ENCODE measurements around the gene PCDH9. TPM values are rescaled to one million over a fixed set of nuclear protein-coding genes. Genes with fewer than 3 reads are reported as not detected.

PCDH9 gene
- total RNA-seq, 4 donors from 2014 or later, result 0.64 to 1.1 (median 0.82) TPM

DNA sequence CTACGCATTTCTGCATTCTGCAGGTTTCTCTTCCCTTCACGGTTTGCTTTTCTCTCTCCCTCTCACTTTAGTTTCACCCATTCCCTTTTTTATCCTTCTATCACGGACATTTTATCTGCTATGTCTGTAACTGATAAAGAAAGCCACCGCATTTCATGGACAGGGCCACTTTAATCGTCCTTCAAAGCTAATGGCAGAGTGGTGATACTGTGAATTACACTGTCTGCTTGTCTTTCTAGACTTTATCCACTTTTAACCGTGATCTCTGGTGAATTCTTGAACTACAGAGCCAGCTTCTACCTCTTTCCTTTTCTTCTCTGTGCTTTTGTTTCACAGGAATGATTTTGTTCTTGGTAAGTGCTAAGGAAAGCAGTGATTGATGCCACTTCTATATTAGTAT, 760.4 kb downstream of the PCDH9 start:
- H3K27ac ChIP-seq, result no peak overlapping the region
- H3K9me3 ChIP-seq, result no peaks in the 10 kb centered on the region
- no peaks in the 10 kb centered on the region for H3K36me3 ChIP-seq
- DNase-seq (ENCODE audit: low spot score in 2 of 2), result no peak
- no peaks in the 10 kb centered on the region for H3K4me1 ChIP-seq
- TF ChIP-seq EP300 (IDR thresholded peaks at IDR 0.05) (no peak), POLR2AphosphoS5 (IDR thresholded peaks at IDR 0.05) (no peak), POLR2A (IDR thresholded peaks at IDR 0.05) (no peak)
- TF ChIP-seq, protein P1, sequence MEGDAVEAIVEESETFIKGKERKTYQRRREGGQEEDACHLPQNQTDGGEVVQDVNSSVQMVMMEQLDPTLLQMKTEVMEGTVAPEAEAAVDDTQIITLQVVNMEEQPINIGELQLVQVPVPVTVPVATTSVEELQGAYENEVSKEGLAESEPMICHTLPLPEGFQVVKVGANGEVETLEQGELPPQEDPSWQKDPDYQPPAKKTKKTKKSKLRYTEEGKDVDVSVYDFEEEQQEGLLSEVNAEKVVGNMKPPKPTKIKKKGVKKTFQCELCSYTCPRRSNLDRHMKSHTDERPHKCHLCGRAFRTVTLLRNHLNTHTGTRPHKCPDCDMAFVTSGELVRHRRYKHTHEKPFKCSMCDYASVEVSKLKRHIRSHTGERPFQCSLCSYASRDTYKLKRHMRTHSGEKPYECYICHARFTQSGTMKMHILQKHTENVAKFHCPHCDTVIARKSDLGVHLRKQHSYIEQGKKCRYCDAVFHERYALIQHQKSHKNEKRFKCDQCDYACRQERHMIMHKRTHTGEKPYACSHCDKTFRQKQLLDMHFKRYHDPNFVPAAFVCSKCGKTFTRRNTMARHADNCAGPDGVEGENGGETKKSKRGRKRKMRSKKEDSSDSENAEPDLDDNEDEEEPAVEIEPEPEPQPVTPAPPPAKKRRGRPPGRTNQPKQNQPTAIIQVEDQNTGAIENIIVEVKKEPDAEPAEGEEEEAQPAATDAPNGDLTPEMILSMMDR (IDR thresholded peaks at IDR 0.05), result no peak
- WGBS, result 72% methylated on average over 6 of the region's 6 CpGs
- no peaks in the 10 kb centered on the region for H3K27me3 ChIP-seq
- no peak overlapping the region for H3K4me3 ChIP-seq

- TF ChIP-seq, protein P1 (IDR thresholded peaks at IDR 0.05), result no peak
- TF ChIP-seq POLR2A (IDR thresholded peaks at IDR 0.05), result no peak
- no peak for TF ChIP-seq POLR2AphosphoS5 (IDR thresholded peaks at IDR 0.05)
- no peak for TF ChIP-seq EP300 (IDR thresholded peaks at IDR 0.05)
- no peaks in the 10 kb centered on the region for H3K4me1 ChIP-seq
- no peaks in the 10 kb centered on the region for H3K9me3 ChIP-seq
- no peaks in the 10 kb centered on the region for H3K36me3 ChIP-seq
- DNase-seq (ENCODE audit: low spot score in 2 of 2), result no peak
- H3K27me3 ChIP-seq, result no peaks in the 10 kb centered on the region
- H3K4me3 ChIP-seq, result no peak overlapping the region
- H3K27ac ChIP-seq, result no peak overlapping the region
Observed at GRCh38 chr13:66468656-66469055, 761.5 kb downstream of the PCDH9 start.

DNA sequence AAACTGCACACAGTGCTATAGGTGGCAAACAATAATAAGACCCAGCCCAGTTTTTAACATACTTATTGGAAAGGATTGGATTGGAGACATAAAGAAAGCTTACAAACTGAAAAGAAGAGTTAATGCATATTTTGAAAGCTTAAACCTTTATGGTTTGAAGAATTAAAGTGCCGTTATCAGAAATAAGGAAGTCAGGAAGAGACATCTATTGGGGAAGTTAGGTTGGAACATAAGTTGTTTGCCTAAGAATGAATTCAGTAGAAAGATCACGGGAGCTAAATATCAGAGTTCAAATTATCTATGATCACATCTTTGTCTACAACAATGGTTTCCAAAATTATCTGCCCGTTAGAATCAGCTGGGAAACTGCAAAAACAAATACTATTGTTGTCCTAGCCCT, 767.9 kb downstream of the PCDH9 start:
- Histone ChIP-seq H3K9me3 (no peaks in the 10 kb centered on the region), H3K36me3 (no peaks in the 10 kb centered on the region), H3K4me1 (no peaks in the 10 kb centered on the region), H3K4me3 (no peak overlapping the region), H3K27me3 (no peaks in the 10 kb centered on the region), H3K27ac (no peak overlapping the region)
- TF ChIP-seq, protein P1 (IDR thresholded peaks at IDR 0.05), result no peak
- TF ChIP-seq POLR2AphosphoS5 (IDR thresholded peaks at IDR 0.05) (no peak), POLR2A (IDR thresholded peaks at IDR 0.05) (no peak)
- no peak for DNase-seq (ENCODE audit: low spot score in 2 of 2)
- 67% methylated on average over 3 of the region's 3 CpGs for WGBS

DNA sequence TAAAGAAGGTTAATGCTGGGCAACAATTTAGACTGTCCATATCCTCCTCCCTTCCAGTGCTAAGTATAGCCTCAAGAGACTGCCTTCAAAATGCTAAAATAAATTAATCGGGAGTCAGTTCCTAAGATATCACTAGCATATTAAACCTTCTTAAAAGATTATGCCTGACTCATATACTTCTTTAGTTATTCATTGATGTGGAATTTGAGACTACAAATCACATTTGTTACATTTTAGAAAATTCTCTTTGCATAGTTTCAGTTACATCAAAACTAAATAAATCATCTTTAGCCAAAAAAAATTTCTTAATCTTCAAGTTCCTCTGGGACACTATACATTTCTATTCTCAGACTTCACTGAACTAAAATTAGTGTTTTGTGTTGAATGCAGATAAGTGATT, 769.1 kb downstream of the PCDH9 start:
- Histone ChIP-seq H3K36me3 (no peaks in the 10 kb centered on the region), H3K9me3 (no peaks in the 10 kb centered on the region), H3K27me3 (no peaks in the 10 kb centered on the region), H3K27ac (no peak overlapping the region), H3K4me3 (no peak overlapping the region), H3K4me1 (no peaks in the 10 kb centered on the region)
- TF ChIP-seq, protein P1 (IDR thresholded peaks at IDR 0.05), result no peak
- TF ChIP-seq POLR2A (IDR thresholded peaks at IDR 0.05) (no peak), POLR2AphosphoS5 (IDR thresholded peaks at IDR 0.05) (no peak), EP300 (IDR thresholded peaks at IDR 0.05) (no peak)
- no peak for DNase-seq (ENCODE audit: low spot score in 2 of 2)
- WGBS, result 50% methylated on average over 1 of the region's 1 CpG

GRCh38 chr13:66459634-66460033, 770.5 kb downstream of the PCDH9 start:
- H3K27me3 ChIP-seq, result no peaks in the 10 kb centered on the region
- no peak for TF ChIP-seq POLR2AphosphoS5 (IDR thresholded peaks at IDR 0.05)
- no peak for TF ChIP-seq POLR2A (IDR thresholded peaks at IDR 0.05)
- no peak for TF ChIP-seq EP300 (IDR thresholded peaks at IDR 0.05)
- TF ChIP-seq, protein P1 (IDR thresholded peaks at IDR 0.05), result no peak
- no peaks in the 10 kb centered on the region for H3K9me3 ChIP-seq
- 84% methylated on average over 3 of the region's 3 CpGs for WGBS
- H3K4me1 ChIP-seq, result no peaks in the 10 kb centered on the region
- H3K27ac ChIP-seq, result no peak overlapping the region
- no peak overlapping the region for H3K4me3 ChIP-seq
- no peak for DNase-seq (ENCODE audit: low spot score in 2 of 2)
- H3K36me3 ChIP-seq, result no peaks in the 10 kb centered on the region

All from suprapubic skin (tissue), 4 donors.